H9 (cell line): ENCODE results near the gene ZBTB7A. TPM values are rescaled to one million over a fixed set of nuclear protein-coding genes. Genes with fewer than 3 reads are reported as not detected.

Source experiments
- DNase-seq: peaks from one replicate; pipeline ENCODE4 v3.0.0-alpha.2; 2017
- H2AFZ ChIP-seq: one replicate; pipeline ENCODE4 v1.6.1; 2013; ENCODE audit warnings: mild to moderate bottlenecking, low read length, control low read depth, moderate library complexity
- H2AK5ac ChIP-seq: 2 replicates; pipeline ENCODE4 v1.6.1; 2013; ENCODE audit warnings: low read length, control low read depth, mixed read lengths; ENCODE audit not compliant: insufficient read length
- H2BK120ac ChIP-seq: one replicate; pipeline ENCODE4 v1.6.1; 2013; ENCODE audit warnings: low read depth, mild to moderate bottlenecking, low read length, control low read depth, inconsistent platforms; ENCODE audit not compliant: poor library complexity, severe bottlenecking
- H2BK12ac ChIP-seq: 2 replicates; pipeline ENCODE4 v1.6.1; 2013; ENCODE audit warnings: low read length, control low read depth, mixed read lengths, low read depth; ENCODE audit not compliant: insufficient read length
- H2BK15ac ChIP-seq: 2 replicates; pipeline ENCODE4 v1.6.1; 2013; ENCODE audit warnings: low read depth, low read length, control low read depth
- H2BK20ac ChIP-seq: one replicate; pipeline ENCODE4 v1.6.1; 2013; ENCODE audit warnings: low read depth, mild to moderate bottlenecking, low read length, control low read depth, inconsistent platforms; ENCODE audit not compliant: poor library complexity, severe bottlenecking
- H2BK5ac ChIP-seq: 2 replicates; pipeline ENCODE4 v1.6.1; 2013; ENCODE audit warnings: low read length, control low read depth, mixed read lengths; ENCODE audit not compliant: insufficient read length
- H3K14ac ChIP-seq: 2 replicates; pipeline ENCODE4 v1.6.1; 2013; ENCODE audit warnings: low read length, control low read depth; ENCODE audit not compliant: insufficient read depth
- H3K18ac ChIP-seq: 2 replicates; pipeline ENCODE4 v1.6.1; 2013; ENCODE audit warnings: low read depth, mild to moderate bottlenecking, mixed read lengths, low read length, control low read depth; ENCODE audit not compliant: insufficient read length
- H3K23ac ChIP-seq: 2 replicates; pipeline ENCODE4 v1.6.1; 2013; ENCODE audit warnings: low read length, control low read depth, mixed read lengths, low read depth; ENCODE audit not compliant: insufficient read length
- H3K23me2 ChIP-seq: 2 replicates; pipeline ENCODE4 v1.6.1; 2013; ENCODE audit warnings: low read depth, mild to moderate bottlenecking, mixed read lengths, low read length, control low read depth; ENCODE audit not compliant: insufficient read length, poor library complexity, severe bottlenecking
- H3K27ac ChIP-seq: 2 replicates; pipeline ENCODE4 v1.5.1; 2013; ENCODE audit warnings: low read length, control low read depth, mixed read lengths, low read depth; ENCODE audit not compliant: insufficient read length
- H3K27me3 ChIP-seq: 2 replicates; pipeline ENCODE4 v1.6.1; 2013; ENCODE audit warnings: low read length, control low read depth, inconsistent platforms; ENCODE audit not compliant: insufficient read depth
- H3K4ac ChIP-seq: 2 replicates; pipeline ENCODE4 v1.6.1; 2013; ENCODE audit warnings: low read depth, mild to moderate bottlenecking, control low read depth, inconsistent platforms, low read length, moderate library complexity
- H3K4me1 ChIP-seq: 2 replicates; pipeline ENCODE4 v1.6.1; 2013; ENCODE audit warnings: low read length, control low read depth, inconsistent platforms; ENCODE audit not compliant: insufficient read depth
- H3K4me2 ChIP-seq: 2 replicates; pipeline ENCODE4 v1.6.1; 2013; ENCODE audit warnings: low read length, control low read depth, mixed read lengths; ENCODE audit not compliant: insufficient read length, insufficient read depth
- H3K56ac ChIP-seq: 2 replicates; pipeline ENCODE4 v1.6.1; 2013; ENCODE audit warnings: low read depth, mild to moderate bottlenecking, mixed read lengths, low read length, control low read depth; ENCODE audit not compliant: insufficient read length
- H3K79me1 ChIP-seq: 2 replicates; pipeline ENCODE4 v1.6.1; 2013; ENCODE audit warnings: low read depth, mild to moderate bottlenecking, moderate library complexity, low read length, control low read depth, inconsistent platforms; ENCODE audit not compliant: insufficient read depth, poor library complexity, severe bottlenecking
- H3K79me2 ChIP-seq: 2 replicates; pipeline ENCODE4 v1.6.1; 2013; ENCODE audit warnings: low read length, control low read depth, inconsistent platforms; ENCODE audit not compliant: insufficient read depth
- H3K9ac ChIP-seq: 2 replicates; pipeline ENCODE4 v1.6.1; 2013; ENCODE audit warnings: low read length, control low read depth, mixed read lengths; ENCODE audit not compliant: insufficient read length; ENCODE audit errors: extremely low read depth
- H3K9me3 ChIP-seq: one replicate; pipeline ENCODE4 v1.6.1; 2013; ENCODE audit warnings: low read depth, low read length, inconsistent platforms; ENCODE audit not compliant: control insufficient read depth
- H3T11ph ChIP-seq: one replicate; pipeline ENCODE4 v1.6.1; 2013; ENCODE audit warnings: mild to moderate bottlenecking, low read length, control low read depth, inconsistent platforms
- H4K20me1 ChIP-seq: one replicate; pipeline ENCODE4 v1.6.1; 2013; ENCODE audit not compliant: control insufficient read depth, insufficient read length, insufficient read depth
- H4K5ac ChIP-seq: 2 replicates; pipeline ENCODE4 v1.6.1; 2013; ENCODE audit warnings: low read depth, mild to moderate bottlenecking, mixed read lengths, low read length, control low read depth; ENCODE audit not compliant: insufficient read length
- H4K8ac ChIP-seq: replicated peaks from 2 replicates; pipeline ENCODE4 v1.6.1; 2013; ENCODE audit warnings: low read length, control low read depth, mixed read lengths, low read depth; ENCODE audit not compliant: insufficient read length
- H4K91ac ChIP-seq: 2 replicates; pipeline ENCODE4 v1.6.1; 2013; ENCODE audit warnings: low read depth, mild to moderate bottlenecking, moderate library complexity, mixed read lengths, low read length, control low read depth; ENCODE audit not compliant: insufficient read length
- H3K27ac Mint-ChIP-seq, 3 experiments: 2 replicates in 2 of 3; 3 replicates in 1 of 3; pipeline ENCODE4 v1.8.0; 2020 to 2021; ENCODE audit warnings: mixed read lengths in 3 of 3, mild to moderate bottlenecking in 1 of 3, moderate library complexity in 1 of 3
- H3K27me3 Mint-ChIP-seq: 2 replicates; pipeline ENCODE4 v1.8.0; 2021; ENCODE audit warnings: low read depth, mild to moderate bottlenecking, moderate library complexity, mixed read lengths
- H3K36me3 Mint-ChIP-seq, 3 experiments: 2 replicates in 2 of 3; 3 replicates in 1 of 3; pipeline ENCODE4 v1.8.0; 2020 to 2021; ENCODE audit warnings: low read depth in 3 of 3, mixed read lengths in 3 of 3; ENCODE audit not compliant: insufficient read depth in 1 of 3
- H3K4me1 Mint-ChIP-seq, 2 experiments: 2 replicates each; pipeline ENCODE4 v1.8.0; 2020; ENCODE audit warnings: mixed read lengths in 2 of 2
- H3K4me3 Mint-ChIP-seq, 2 experiments: 2 replicates in 1 of 2; 3 replicates in 1 of 2; pipeline ENCODE4 v1.8.0; 2020 to 2021; ENCODE audit warnings: mild to moderate bottlenecking in 2 of 2, mixed read lengths in 2 of 2, moderate library complexity in 1 of 2
- H3K9me3 Mint-ChIP-seq, 2 experiments: 2 replicates in 1 of 2; 3 replicates in 1 of 2; pipeline ENCODE4 v1.8.0; 2020; ENCODE audit warnings: mild to moderate bottlenecking in 2 of 2, mixed read lengths in 2 of 2, moderate library complexity in 1 of 2
- CTCF ChIP-seq: fragments of 200-600 bp; sonication (generic); conservative IDR thresholded peaks from 3 replicates; pipeline ENCODE4 v1.8.0; 2021; ENCODE audit warnings: antibody characterized with exemption, mild to moderate bottlenecking
- WGBS: extraction: QIAGEN DNeasy Blood & Tissue Kit; methylation state at CpG from one replicate; pipeline ENCODE4 v1.1.7; 2013; ENCODE audit warnings: missing lambda C conversion rate, low lambda C conversion rate, mixed read lengths; ENCODE audit not compliant: insufficient read length; ENCODE audit errors: extremely low coverage; 5-methylcytosine and 5-hydroxymethylcytosine counted together
- total RNA-seq: library from RNA; stranded (reverse); gene quantifications from 2 replicates; pipeline ENCODE4 v1.2.1, GENCODE V29; 2021

The ZBTB7A gene
- total RNA-seq, 1 experiment from 2014 or later = 24.9 TPM

- WGBS = no CpG with 5 or more reads among the region's 20 CpGs
- Histone ChIP-seq H4K91ac (no peak overlapping the region), H3K4me1 (no peaks in the 10 kb centered on the region; the same call in 1 of the 2 replicates), H2BK15ac (no peak overlapping the region), H3K79me2 (peaks cover 18% of the 10 kb centered on the region; the same call in 1 of the 2 replicates), H3K14ac (no peak overlapping the region), H4K8ac (no peak overlapping the region), H3T11ph (no peak overlapping the region), H3K18ac (no peak overlapping the region), H3K23ac (no peak overlapping the region), H4K5ac (no peak overlapping the region), H2BK12ac (no peak overlapping the region), H3K27me3 (no peaks in the 10 kb centered on the region), H2AFZ (no peak overlapping the region), H2BK20ac (no peak overlapping the region), H2BK120ac (no peak overlapping the region), H3K9me3 (no peaks in the 10 kb centered on the region), H3K23me2 (no peaks in the 10 kb centered on the region), H3K79me1 (peaks cover 8% of the 10 kb centered on the region), H3K4me2 (no peak overlapping the region), H2AK5ac (no peak overlapping the region), H3K56ac (no peak overlapping the region), H3K9ac (no peak overlapping the region), H2BK5ac (no peak overlapping the region), H3K4ac (no peak overlapping the region), H3K27ac (no peak overlapping the region), H4K20me1 (peaks cover 4% of the 10 kb centered on the region)
- Mint-ChIP-seq H3K27me3 (no peaks in the 10 kb centered on the region), H3K27ac (no peak overlapping the region), H3K4me1 (peaks cover 3 to 10% of the 10 kb centered on the region in 2 experiments), H3K36me3 (peaks cover 23 to 40% (median 40%) of the 10 kb centered on the region in 3 experiments), H3K4me3 (no peak overlapping the region; a peak in 1 of 5 replicates), H3K9me3 (no peaks in the 10 kb centered on the region)
- DNase-seq = no peak
- no peak for TF ChIP-seq CTCF
Measured at GRCh38 chr19:4055209-4055552, 11.5 kb downstream of the ZBTB7A start.
